HG03135 (cell line): ENCODE results near the gene KRTAP10-12.

Experiments used
- ATAC-seq: cut with Tn5 transposase; IDR thresholded peaks from one replicate; pipeline ENCODE4 v1.9.1; 2021; ENCODE audit warnings: mild to moderate bottlenecking, moderate library complexity; ENCODE audit not compliant: unreplicated experiment

Gene KRTAP10-12

DNA sequence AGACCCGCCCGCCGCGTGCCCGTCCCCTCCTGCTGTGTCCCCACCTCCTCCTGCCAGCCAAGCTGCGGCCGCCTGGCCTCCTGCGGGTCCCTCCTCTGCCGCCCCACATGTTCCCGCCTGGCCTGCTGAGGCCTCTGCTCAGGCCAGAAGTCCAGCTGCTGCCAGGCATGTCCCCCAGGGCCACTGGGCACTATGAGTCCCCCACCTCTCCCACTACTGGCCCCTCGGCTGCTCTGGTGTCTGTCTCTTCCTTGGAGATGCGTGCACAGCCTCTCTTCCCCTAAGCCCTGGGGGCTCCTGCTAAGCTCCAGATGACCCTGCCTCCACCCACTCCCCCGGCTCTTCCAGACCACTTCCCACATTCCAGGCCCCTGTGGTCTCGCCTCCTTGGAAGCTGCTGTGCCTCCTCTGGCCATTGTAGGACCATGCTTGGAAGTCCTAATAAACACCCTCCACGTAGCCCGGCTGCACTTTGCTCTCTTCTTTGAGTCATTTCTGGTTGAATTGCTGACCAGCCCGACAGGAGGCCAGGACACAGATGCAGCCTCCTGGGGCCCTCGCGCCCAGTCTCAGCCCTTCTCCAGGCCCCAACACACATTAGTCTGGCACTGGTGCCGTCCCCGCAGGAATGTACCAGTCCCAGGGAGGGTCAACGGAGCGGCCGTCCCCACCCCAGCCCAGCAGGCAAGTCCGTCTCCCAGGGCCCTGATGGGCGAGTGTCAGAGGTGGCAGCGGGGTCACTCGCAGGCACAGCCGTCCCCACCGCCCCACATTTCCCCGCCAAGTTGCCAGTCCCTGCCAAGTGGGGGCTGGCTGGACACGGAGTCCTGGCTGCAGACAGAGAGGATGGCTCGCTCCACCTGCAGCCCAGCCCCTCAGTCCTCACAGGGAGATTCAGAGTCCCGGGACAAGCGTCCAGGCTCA is 1.1 kb downstream of the KRTAP10-12 start:
- ATAC-seq: no peak

DNA sequence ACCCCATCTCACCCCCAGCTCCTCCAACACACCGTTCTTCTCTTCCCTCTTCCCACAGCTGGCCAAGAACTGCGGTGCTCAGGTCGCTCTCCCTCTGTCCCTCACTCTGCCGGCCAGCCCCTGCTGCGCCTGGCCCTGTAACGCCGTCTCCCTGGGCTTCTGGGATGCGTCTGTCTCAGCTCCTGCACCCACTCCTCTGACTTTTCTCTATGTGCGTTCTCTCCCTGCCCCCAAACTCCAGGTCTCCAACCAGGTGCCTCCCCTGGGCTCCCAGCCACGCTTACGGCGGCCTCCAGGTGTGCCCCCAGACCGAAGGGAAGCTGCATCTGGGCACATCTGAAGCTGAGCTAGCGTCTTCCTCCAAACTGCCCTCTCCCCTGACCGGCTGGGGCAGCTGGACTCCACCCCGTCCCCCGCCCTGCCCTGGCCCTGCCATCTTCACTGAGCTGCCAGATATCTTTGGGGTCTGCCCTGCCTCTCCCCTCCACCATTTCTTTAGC is 2.6 kb downstream of the KRTAP10-12 start:
- no peak for ATAC-seq

DNA sequence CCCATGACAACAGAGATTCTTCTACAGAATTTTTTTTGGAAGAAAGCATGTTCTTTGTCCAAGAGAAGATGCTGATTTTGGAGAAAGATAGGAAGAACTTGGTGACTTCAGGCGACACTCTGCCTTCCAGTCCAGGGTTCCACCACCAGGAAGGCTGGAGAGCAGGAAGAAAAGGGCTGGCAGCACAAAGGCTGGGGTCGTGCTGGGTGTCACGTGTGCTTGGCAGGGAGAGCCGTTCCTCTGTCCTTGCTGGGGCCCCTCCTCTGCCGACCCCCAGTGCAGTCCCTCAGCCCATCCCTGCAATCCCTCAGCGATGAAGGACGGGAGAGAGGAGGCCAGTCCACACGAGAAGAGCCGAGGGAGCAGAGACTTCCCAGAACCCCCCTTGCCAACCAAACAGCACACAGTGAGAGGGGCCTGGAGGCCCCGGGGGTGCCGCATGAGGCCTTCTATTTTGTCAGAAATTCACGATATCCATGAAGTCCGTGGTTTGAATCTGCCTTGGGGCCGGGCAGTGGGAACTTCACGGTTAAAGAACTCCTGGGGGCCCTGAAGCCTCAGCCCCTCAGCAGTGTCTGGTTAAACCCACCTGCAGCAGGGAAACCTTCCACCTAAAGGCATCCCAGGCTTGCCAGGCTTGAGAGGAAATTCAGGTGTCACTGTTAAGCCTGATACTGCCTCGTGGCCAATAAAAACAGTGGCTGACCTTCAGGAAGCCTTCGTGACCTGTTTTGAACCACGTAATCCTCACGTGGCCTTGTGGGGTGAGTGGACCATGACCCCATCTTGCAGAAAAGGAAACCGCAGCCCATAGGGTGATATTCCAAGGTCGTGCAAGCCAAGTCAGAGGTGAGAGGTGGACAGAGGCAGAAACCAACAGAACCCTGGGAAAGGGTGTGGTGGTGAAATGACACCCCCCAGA is 3.4 kb downstream of the KRTAP10-12 start:
- no peak for ATAC-seq

DNA sequence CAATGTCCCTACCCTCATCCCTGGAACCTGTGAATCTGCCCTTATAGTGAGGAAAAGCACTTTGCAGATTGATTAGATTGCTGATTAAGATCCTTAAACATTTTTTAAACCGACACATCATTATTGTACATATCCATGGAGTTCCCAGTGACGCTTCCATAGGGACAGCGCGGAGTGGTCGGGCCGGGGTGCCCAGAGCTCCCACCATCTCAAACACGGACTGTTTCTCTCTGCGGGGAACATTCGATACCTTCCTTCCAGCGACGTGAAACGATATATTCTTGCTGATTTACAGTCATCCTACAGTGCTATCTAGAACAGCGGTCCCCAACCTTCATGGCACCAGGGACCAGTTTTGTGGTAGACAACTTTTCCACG is 4.0 kb downstream of the KRTAP10-12 start:
- no peak for ATAC-seq

DNA sequence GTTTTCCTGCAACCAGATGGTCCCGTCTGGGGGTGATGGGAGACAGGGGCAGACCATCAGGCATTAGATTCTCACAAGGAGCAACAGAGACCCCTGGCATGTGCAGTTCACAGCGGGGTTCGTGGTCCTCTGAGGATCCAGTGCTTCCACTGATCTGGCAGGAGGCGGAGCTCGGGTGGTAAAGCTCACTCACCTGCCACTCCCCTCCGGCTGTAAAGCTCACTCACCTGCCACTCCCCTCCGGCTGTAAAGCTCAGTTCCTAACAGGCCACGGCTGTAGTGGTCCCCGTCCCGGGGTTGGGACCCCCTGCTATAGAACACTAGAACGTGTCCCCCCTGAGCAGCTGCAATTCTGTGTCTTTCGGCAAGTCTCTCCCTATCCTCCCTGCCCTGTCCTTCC is 4.6 kb downstream of the KRTAP10-12 start:
- ATAC-seq: no peak

DNA sequence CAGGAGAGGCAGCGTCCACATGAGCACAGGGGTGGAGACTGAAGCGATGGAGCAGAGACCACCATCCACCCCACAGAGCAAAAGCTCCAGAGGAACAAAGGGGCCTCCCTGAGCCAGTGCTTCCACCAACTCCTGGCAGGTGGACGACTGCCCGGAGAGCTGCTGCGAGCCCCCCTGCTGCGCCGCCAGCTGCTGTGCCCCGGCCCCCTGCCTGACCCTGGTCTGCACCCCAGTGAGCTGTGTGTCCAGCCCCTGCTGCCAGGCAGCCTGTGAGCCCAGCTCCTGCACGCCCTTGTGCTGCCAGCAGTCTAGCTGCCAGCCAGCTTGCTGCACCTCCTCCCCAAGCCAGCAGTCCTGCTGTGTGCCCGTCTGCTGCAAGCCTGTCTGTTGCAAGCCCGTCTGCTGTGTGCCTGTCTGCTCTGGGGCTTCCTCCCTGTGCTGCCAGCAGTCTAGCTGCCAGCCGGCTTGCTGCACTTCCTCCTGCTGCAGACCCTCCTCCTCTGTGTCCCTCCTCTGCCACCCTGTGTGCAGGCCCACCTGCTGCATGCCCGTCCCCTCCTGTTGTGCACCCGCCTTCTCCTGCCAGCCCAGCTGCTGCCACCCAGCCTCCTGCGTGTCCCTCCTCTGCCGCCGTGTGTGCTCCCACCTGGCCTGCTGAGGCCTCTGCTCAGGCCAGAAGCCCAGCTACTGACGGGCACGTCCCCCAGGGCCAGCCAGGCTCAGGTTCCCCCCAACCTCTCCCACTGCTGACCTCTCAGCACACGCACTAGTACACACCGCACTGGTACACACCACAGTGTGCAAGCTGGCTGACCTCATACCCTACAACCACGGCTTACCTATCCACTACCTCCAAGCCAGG is 5.4 kb downstream of the KRTAP10-12 start:
- ATAC-seq: no peak

DNA sequence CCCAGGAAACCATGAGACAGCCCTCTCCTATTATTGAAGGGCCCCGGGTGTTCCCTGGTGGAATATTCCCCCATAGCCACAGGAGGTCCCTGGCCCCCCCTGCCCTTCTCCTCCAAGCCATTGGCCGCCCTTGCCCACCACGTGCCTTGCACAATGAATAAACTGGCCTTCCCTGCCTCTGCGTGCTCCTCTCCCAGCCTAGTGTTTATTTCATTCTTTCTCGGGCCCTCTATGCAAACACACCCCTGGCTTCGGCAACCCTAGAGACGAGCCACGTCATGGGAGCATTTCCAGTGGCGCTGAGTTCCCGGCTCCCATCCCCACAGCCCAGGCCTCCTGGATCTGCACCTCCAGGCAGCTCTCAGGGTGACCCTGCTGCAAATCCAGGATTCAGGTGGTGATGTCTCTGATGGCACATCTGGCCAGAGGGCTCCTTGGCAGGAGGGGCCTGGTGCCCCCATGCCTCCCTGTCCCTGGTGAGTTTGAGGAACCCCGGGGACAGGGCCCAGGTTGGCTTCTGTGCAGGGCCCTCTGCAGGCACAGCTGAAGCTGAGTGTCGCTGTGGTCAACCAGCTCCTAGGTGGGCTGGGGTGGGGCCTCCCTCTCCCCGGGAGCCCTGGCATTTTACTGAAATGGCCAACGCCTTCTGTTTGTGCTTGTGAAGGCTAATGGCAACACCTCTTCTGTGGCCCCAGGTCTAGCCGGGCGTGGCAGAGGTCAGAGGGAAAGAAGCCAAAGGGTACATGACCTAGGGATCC is 6.2 kb downstream of the KRTAP10-12 start:
- ATAC-seq: no peak

DNA sequence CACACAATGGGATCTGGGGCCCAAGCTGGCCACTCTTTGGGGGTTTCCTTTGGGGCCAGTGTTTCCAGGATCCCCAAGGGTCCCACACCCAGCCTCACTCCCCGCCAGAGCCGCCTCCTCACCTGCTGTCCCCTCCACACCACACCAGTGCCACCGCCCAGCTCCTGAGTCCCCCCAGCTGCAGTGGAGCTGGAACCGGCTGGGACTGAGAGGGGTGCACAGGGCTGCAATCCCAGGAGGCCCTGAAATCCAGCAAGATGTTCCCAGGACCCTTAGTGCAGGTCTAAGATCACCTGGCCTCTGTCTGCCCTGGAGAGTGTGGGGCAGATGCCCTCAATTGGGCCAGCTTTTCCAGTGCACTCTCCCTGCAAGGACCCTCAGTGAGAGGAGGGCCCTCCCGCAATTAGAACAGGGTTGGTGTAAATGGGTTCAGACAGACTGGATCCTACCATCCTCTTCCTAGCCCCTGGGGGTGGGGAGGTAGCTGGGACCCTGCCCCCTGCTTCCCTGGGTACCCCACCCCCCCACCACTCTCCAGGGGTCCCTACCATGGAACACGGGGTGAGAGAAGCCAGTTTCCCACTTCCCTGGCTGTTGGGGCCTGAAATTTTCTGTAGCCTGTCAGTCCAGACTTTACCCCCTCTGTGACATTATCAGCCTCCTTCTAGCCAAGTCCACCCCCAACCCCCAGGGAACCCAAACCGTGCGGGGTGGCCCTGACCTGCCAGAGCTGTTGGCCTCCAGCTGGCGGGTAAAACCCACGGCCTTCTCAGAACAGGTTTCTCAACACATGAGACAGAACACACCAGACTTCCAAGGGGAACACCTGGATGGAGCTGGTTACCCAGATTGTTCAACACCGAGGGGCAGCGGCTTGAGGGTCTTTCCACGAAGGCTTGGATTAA is 7.0 kb downstream of the KRTAP10-12 start:
- no peak for ATAC-seq

DNA sequence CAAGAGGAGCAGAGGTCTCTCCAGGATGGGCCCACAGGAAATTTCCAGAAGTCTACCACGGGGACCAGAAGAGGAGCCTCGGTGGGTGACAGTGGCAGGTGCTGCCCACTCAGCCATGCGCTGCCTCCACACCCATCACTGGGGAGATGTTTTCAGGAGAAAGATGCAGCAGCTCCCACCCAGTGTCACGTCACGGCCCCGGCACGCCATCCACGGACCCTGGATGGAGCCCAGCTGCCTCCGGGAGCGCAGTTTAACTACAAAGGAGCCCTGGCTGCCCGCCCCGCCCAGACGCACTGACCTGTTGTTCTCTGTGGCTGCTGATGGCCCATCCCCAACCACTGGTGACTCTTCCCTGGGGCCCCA is 7.6 kb downstream of the KRTAP10-12 start:
- no peak for ATAC-seq

DNA sequence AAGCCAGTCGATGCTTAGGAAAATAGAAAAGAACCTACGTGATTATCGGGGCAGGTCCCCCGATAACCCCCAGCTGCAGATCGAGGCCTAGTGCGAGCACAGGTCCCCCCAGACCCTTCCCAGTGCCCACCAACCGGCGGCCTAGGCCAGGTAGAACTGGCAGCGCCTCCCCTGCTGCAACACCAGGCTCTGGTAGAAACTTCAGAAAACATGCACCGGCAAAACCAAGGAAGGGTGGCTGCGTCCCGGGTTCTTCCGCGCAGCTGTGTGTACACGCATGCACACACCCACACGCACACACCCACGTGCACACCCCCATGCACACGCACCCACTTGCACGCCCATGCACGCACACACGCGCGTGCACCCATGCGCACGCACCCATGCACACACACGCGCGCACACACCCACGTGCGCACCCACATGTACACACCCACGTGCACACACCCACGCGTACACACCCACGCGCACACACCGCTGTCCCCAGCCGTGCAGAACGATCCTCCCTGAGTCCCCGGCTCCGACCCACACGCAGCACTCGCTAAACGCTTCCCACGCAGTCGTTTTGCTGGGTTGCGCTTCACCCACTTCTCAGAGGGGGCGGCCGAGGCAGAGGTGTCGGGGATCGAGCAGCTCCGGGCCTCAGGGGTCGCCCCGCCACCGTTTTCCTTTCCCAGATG is 9.2 kb downstream of the KRTAP10-12 start:
- ATAC-seq: no peak

DNA sequence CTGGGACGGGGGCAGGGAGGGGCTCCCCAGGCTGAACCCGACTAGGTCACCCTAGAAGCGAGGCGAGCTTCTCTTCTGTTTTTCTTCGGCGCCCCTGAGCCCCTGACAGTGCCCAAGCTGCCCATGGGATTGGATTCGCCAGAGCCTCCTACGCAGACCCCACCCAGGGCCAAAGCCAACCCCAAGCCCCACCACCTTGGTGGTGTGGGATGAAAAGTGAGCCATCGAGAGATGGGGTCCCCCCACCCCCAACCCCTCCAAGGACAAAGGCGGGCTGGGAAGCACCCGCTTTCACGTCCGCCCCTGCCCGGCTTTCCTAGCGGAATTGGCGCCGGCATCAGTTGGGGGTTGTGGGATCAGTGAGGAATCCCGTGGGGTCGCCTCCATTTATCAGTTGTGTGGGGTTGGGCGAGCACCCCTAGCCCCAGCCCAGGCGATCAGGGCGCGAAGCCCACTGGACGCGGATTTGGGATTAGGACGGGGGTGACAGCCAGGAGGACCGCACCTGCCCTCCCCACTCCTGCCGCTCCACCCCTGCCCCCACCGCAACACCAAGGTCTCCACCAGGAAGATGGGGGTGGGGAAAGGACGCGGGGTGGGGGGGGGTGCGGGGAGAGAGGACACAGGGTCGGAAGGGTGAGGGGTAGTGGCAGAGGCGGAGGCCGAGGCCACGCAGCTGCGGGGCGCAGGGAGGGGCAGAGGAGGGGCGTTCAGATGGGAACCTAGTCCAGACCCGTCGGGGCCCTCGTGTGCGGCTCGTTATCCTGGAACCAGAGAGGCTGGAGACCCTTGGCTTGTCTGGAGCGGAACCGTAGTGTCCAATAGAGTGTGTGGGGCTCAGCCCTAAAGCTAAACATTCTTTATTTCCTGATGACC is 10.0 kb downstream of the KRTAP10-12 start:
- no peak for ATAC-seq

DNA sequence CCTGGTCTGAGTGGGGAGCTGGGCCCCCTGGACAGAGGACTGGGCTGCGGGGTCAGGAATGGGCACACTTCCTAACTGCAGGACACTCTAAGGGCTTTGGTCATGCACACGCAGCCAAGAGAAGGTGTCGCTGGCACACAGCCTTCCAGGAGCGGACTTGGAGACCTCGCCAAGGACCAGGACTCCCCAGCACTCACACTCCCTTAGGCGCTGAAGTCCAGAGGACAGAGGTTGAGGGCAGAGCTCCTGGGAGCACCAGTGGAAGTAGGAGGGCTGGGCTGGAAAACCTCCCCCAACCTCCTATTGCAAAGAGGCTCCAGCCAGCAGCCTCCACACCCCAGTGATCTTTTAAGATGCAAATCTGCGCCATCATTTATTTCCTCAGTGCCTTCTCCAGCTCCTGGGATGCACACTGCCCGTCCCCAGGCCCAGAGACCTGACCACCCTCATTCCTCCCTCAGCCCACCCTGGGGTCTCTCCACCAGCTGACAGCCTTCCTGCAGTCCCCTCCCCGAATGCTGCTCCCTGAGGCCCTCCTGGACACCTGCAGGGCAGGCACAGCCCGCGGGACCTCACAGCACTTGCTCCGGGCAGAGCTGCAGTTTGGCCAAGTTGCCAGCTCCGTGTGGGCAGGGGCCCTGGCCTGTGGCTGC is 11.4 kb downstream of the KRTAP10-12 start:
- ATAC-seq: no peak

DNA sequence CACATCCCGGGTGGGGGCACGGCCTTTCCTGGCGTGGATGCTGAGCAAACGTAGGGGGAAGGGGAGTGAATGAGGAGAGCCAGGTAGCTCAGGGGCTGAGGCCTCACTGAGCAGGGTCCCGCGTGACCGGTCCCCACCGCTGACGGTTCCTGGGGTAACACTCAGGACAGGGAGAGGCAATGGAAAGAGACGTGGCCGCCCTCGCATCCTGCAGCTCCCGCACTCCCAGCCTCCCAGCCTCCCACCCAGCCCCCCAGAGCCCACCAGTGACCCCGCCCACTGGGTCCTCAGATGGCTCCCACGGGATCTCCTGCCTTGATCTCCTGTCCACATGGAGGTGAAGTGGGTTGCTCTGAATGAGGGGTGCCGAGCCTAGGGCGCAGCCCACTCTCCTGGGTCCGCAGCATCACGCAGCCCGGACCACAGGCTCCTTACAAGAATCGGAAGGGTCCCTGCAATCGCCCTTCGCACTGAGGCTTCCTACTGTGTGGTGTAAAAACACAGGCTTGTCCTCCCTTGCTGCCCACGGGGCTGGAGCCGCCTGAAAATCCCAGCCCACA is 12.0 kb downstream of the KRTAP10-12 start:
- ATAC-seq: no peak

DNA sequence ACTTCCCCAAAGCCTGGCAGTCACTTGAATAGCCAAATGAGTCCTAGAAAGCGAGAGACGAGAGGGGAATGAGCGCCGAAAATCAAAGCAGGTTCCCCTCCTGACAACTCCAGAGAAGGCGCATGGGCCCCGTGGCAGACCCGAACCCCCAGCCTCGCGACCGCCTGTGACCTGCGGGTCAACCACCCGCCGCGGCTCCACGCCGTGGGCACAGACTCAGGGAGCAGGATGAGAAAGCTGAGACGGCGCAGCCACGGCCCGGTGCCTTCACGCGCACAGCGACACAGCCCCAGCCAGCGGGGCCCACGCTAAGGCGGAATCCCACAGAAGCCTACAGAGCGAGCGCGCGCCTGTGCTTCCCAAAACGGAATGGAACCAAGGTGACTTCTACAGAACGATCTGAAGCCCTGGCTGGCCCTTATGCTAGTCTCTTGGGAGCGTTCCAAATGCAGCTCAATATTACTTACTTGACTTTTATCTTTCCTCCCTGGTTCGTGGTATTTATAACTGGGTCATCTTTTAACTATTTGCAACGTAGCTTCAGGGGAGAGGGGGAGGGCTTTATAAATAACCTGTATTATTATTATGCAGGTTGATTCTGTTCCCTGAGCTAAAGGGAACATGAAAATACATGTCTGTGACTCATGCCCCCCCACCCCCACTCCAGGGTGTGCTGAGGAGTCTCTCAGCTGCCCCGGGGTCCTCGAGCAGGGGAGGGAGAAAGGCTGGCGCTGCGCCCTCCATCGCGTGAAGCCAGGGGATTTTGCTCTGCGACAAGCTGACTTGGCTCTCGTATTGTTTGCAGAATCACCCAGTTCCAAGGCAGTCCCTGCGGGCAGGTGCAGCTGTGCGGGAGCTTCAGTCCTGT is 12.7 kb downstream of the KRTAP10-12 start:
- no peak for ATAC-seq

DNA sequence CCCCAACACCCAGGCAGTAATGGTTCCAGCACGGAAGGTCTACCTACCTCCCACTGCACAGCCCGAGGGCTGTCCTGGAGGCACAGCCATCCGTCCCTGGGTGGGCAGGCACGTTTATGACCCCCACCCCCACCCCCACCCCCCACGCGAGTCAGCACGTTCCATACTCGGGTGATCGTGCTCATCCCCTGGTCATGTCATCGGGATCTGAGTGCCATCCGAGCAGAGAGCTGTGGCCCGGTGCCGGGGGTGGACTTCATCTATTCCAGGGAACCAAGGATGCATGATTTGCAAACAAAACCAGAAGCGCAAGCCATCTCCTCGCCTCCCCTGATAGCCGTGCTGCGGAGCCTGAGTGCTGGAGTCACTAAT is 13.3 kb downstream of the KRTAP10-12 start:
- no peak for ATAC-seq
